ENCODE results near the gene FRMD4A.

GRCh38 chr10:14355750-14356149, 25.0 kb upstream of the FRMD4A start:
- TF ChIP-seq POLR2AphosphoS5 (IDR thresholded peaks at IDR 0.05; ENCODE audit: low read depth, low read length) (no peak), POLR2A (IDR thresholded peaks at IDR 0.05; ENCODE audit: low read depth, low read length) (no peak)

Data from GM12892 (cell line).